Measurements from ENCODE around the gene MYH9. TPM values are rescaled to one million over a fixed set of nuclear protein-coding genes. Genes with fewer than 3 reads are reported as not detected.
"Not testable (repeated sequence)": the region's sequence is repeated elsewhere in the genome, so short reads cannot be mapped to it uniquely, and the experiment has no call there.

Gene MYH9
- total RNA-seq, 4 donors from 2014 or later, result 215 to 1,171 (median 400) TPM

- no peaks in the 10 kb centered on the region for H3K36me3 ChIP-seq
- no peaks in the 10 kb centered on the region for H3K9me3 ChIP-seq
- H3K27me3 ChIP-seq, result no peaks in the 10 kb centered on the region
- H3K4me1 ChIP-seq, result no peaks in the 10 kb centered on the region
- DNase-seq, result no peak
- no peak overlapping the region for H3K27ac ChIP-seq
- TF ChIP-seq POLR2A (IDR thresholded peaks at IDR 0.05) (no peak), CTCF (IDR thresholded peaks at IDR 0.05) (no peak)
- intact Hi-C loops (cut with DNase I; ENCODE audit: low total_unique reads), result no loop called here
- H3K4me3 ChIP-seq, result no peak overlapping the region
These were observed 44.2 kb upstream of the MYH9 start for GRCh38 chr22:36431977-36432376.

GRCh38 chr22:36430863-36431262 lies 43.1 kb upstream of the MYH9 start:
- Histone ChIP-seq H3K27ac (no peak overlapping the region), H3K27me3 (no peaks in the 10 kb centered on the region), H3K36me3 (no peaks in the 10 kb centered on the region), H3K4me1 (peaks cover 0 to 3% of the 10 kb centered on the region in 2 donors), H3K4me3 (no peak overlapping the region), H3K9me3 (no peaks in the 10 kb centered on the region)
- no peak for DNase-seq
- TF ChIP-seq CTCF (IDR thresholded peaks at IDR 0.05) (no peak), POLR2A (IDR thresholded peaks at IDR 0.05) (no peak)
- intact Hi-C loops (cut with DNase I; ENCODE audit: low total_unique reads), result no loop called here

- H3K36me3 ChIP-seq; DNase-seq; H3K9me3 ChIP-seq; H3K27ac ChIP-seq; H3K27me3 ChIP-seq; intact Hi-C loops (cut with DNase I; ENCODE audit: low total_unique reads); H3K4me1 ChIP-seq; H3K4me3 ChIP-seq: not testable (repeated sequence)
These were observed 40.2 kb upstream of the MYH9 start for GRCh38 chr22:36427952-36428351.

GRCh38 chr22:36425977-36426523 lies 38.3 kb upstream of the MYH9 start:
- TF ChIP-seq POLR2A (IDR thresholded peaks at IDR 0.05) (no peak), CTCF (IDR thresholded peaks at IDR 0.05) (peak in 1 of 4 experiments; percentile 39)
- DNase-seq, result peak in 1 of 2 donors; percentile 47
- Histone ChIP-seq H3K27me3 (no peaks in the 10 kb centered on the region), H3K9me3 (no peaks in the 10 kb centered on the region), H3K4me3 (no peak overlapping the region), H3K36me3 (no peaks in the 10 kb centered on the region), H3K4me1 (peaks cover 0 to 3% of the 10 kb centered on the region in 2 donors), H3K27ac (peak overlapping the region; percentile 20 to 57)
- intact Hi-C loops (cut with DNase I; ENCODE audit: low total_unique reads), result no loop called here

- no peaks in the 10 kb centered on the region for H3K27me3 ChIP-seq
- H3K4me3 ChIP-seq, result no peak overlapping the region
- H3K27ac ChIP-seq, result peak overlapping the region in 1 of 2 donors; percentile 22
- H3K36me3 ChIP-seq, result no peaks in the 10 kb centered on the region
- intact Hi-C loops (cut with DNase I; ENCODE audit: low total_unique reads), result no loop called here
- peaks cover 0 to 3% of the 10 kb centered on the region in 2 donors for H3K4me1 ChIP-seq
- TF ChIP-seq CTCF (IDR thresholded peaks at IDR 0.05), result no peak
- TF ChIP-seq POLR2A (IDR thresholded peaks at IDR 0.05), result no peak
- DNase-seq, result no peak
- H3K9me3 ChIP-seq, result no peaks in the 10 kb centered on the region
These were observed 37.3 kb upstream of the MYH9 start for GRCh38 chr22:36424901-36425579.

- H3K36me3 ChIP-seq; H3K27me3 ChIP-seq; H3K27ac ChIP-seq; H3K4me3 ChIP-seq; intact Hi-C loops (cut with DNase I; ENCODE audit: low total_unique reads); H3K9me3 ChIP-seq; H3K4me1 ChIP-seq; DNase-seq: not testable (repeated sequence)
These were observed 36.7 kb upstream of the MYH9 start for GRCh38 chr22:36424466-36424865.
